SU-DHL-6 (cell line): ENCODE data around the gene UQCRC2.

Source experiments
- H2AFZ ChIP-seq: fragments of 200-600 bp; sonication (generic); 2 replicates; pipeline ENCODE4 v1.6.1; 2014; ENCODE audit warnings: low read depth, mild to moderate bottlenecking, moderate library complexity, mixed read lengths, antibody characterized with exemption, low read length; ENCODE audit not compliant: severe bottlenecking
- H3F3A ChIP-seq: fragments of 200-600 bp; shearing (Covaris generic); 2 replicates; pipeline ENCODE4 v1.6.0; 2016; ENCODE audit warnings: antibody characterized with exemption, mild to moderate bottlenecking; ENCODE audit not compliant: insufficient read depth
- H3K27ac ChIP-seq: fragments of 200-600 bp; sonication (generic); 2 replicates; pipeline ENCODE4 v1.5.1; 2016; ENCODE audit warnings: low read depth, mild to moderate bottlenecking, low read length, moderate library complexity, mixed read lengths
- H3K27me3 ChIP-seq: fragments of 200-600 bp; sonication (generic), shearing (Covaris generic); 2 replicates; pipeline ENCODE4 v1.6.0; 2014; ENCODE audit warnings: mild to moderate bottlenecking, low read length
- H3K36me3 ChIP-seq: fragments of 200-600 bp; sonication (generic); 2 replicates; pipeline ENCODE4 v1.6.1; 2014; ENCODE audit warnings: mild to moderate bottlenecking, low read length, mixed read lengths
- H3K4me2 ChIP-seq: fragments of 300-600, 200-600 bp; shearing (Covaris generic), sonication (generic); 2 replicates; pipeline ENCODE4 v1.6.0; 2014; ENCODE audit warnings: low read length, low read depth, mild to moderate bottlenecking; ENCODE audit not compliant: poor library complexity, severe bottlenecking
- H3K4me3 ChIP-seq: fragments of 200-600 bp; sonication (generic); 2 replicates; pipeline ENCODE4 v1.5.1; 2014; ENCODE audit warnings: antibody characterized with exemption, low read length, mild to moderate bottlenecking, mixed read lengths; ENCODE audit not compliant: insufficient read depth, poor library complexity, severe bottlenecking
- H3K79me2 ChIP-seq: fragments of 200-600 bp; sonication (generic); 2 replicates; pipeline ENCODE4 v1.6.1; 2014; ENCODE audit warnings: mild to moderate bottlenecking, low read length, moderate library complexity; ENCODE audit not compliant: insufficient read depth
- H3K9ac ChIP-seq: fragments of 200-600 bp; sonication (generic); 2 replicates; pipeline ENCODE4 v1.7.0; 2014; ENCODE audit warnings: mild to moderate bottlenecking, low read length
- H3K9me2 ChIP-seq: fragments of 200-600 bp; sonication (generic); replicated peaks from 2 replicates; pipeline ENCODE4 v1.6.1; 2014; ENCODE audit warnings: low read length; ENCODE audit not compliant: insufficient read depth
- H3K9me3 ChIP-seq: fragments of 200-600 bp; sonication (generic); 2 replicates; pipeline ENCODE4 v1.6.1; 2014; ENCODE audit warnings: low read length, mixed read lengths; ENCODE audit not compliant: insufficient read depth
- H4K20me1 ChIP-seq: fragments of 200-600 bp; sonication (generic); 2 replicates; pipeline ENCODE4 v1.6.1; 2014; ENCODE audit warnings: low read depth, mild to moderate bottlenecking, antibody characterized with exemption, low read length, moderate library complexity, mixed read lengths
- EZH2phosphoT487 ChIP-seq: fragments of 200-600 bp; sonication (generic), shearing (Covaris generic); conservative IDR thresholded peaks from 2 replicates; pipeline ENCODE4 v1.6.1; 2018; ENCODE audit warnings: mild to moderate bottlenecking, antibody characterized with exemption, low read length, moderate library complexity, mixed read lengths
- TF ChIP-seq, protein P1 (sequence below): fragments of 200-600 bp; sonication (generic); IDR thresholded peaks from one replicate; pipeline ENCODE4 v1.5.1; 2017; ENCODE audit warnings: antibody characterized with exemption, mild to moderate bottlenecking, low read length, moderate library complexity; ENCODE audit not compliant: insufficient read depth, poor library complexity, severe bottlenecking

The UQCRC2 gene

DNA sequence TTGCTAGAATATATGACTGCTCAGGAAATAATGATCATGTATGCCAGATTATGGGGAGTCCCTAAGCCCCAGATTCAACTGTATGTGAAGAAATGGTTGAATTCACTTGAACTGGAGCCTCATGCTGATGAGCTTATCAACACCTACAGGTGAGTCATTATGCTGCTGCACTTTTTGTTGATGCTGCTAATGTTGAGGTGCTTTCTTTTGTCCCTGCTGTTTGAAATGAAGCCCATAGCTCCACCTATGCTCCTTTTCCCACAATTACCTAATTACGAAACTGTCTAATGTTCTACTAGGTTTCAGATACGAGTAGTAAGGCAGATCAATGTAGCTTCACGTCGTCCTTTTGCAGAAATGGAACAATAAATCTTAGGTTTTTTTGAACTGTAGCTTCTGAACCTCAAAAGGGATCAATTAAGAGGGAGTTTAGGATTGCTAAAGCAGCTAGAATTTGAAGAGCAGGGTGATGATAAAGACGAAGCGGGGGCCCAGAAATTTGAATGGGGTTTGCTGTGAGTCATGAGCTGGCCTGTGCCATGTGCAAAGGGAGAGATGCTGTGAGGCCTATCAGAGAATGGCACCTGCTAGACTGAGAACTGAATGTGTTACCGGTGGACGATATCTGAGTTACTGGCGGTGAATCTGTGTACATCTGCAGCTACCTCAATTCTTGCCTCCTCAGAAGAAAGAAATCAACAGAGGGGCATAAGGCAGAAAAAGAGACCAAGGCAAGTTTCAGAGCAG, 6.1 kb upstream of the UQCRC2 start:
- Histone ChIP-seq H3K9me3 (no peaks in the 10 kb centered on the region), H2AFZ (no peak overlapping the region), H3K4me2 (no peak overlapping the region), H4K20me1 (no peaks in the 10 kb centered on the region), H3K9ac (no peak overlapping the region), H3K27me3 (no peaks in the 10 kb centered on the region), H3F3A (no peaks in the 10 kb centered on the region), H3K36me3 (no peaks in the 10 kb centered on the region), H3K79me2 (peaks cover 10% of the 10 kb centered on the region), H3K4me3 (no peak overlapping the region), H3K9me2 (no peaks in the 10 kb centered on the region), H3K27ac (no peak overlapping the region)
- TF ChIP-seq, protein P1, sequence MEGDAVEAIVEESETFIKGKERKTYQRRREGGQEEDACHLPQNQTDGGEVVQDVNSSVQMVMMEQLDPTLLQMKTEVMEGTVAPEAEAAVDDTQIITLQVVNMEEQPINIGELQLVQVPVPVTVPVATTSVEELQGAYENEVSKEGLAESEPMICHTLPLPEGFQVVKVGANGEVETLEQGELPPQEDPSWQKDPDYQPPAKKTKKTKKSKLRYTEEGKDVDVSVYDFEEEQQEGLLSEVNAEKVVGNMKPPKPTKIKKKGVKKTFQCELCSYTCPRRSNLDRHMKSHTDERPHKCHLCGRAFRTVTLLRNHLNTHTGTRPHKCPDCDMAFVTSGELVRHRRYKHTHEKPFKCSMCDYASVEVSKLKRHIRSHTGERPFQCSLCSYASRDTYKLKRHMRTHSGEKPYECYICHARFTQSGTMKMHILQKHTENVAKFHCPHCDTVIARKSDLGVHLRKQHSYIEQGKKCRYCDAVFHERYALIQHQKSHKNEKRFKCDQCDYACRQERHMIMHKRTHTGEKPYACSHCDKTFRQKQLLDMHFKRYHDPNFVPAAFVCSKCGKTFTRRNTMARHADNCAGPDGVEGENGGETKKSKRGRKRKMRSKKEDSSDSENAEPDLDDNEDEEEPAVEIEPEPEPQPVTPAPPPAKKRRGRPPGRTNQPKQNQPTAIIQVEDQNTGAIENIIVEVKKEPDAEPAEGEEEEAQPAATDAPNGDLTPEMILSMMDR: no peak
- no peak for TF ChIP-seq EZH2phosphoT487

DNA sequence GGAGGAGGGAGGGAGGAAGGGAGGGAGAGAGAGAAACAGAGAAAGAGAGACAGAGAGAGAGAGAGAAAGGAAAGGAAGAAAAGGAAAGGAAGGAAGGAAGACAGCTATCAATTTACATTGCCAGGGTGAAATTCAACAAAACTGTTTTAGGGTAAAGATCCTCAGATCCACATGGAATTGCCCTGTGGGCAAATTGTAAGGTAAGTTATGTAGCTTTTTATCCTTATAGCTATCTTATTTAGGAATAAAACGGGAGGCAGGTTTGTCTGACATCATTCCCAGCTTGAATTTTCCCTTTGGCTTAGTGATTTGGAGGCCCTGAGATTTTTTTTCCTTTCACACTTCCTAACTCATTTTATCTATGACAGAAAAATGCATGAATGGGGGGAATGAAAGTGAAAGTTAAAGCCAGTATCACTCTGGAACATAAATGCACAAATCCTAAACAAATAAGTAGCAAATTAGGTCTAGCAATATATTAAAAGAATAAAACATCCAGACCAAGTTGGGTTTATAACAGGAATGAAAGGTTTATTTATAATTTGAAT, 3.4 kb upstream of the UQCRC2 start:
- Histone ChIP-seq H3K27me3 (no peaks in the 10 kb centered on the region), H3K9ac (no peak overlapping the region), H3K4me2 (no peak overlapping the region), H3K36me3 (no peaks in the 10 kb centered on the region), H3K9me2 (no peaks in the 10 kb centered on the region), H3K9me3 (no peaks in the 10 kb centered on the region), H3F3A (no peaks in the 10 kb centered on the region), H3K79me2 (peaks cover 34% of the 10 kb centered on the region), H3K4me3 (no peak overlapping the region), H2AFZ (no peak overlapping the region), H4K20me1 (no peaks in the 10 kb centered on the region), H3K27ac (no peak overlapping the region)
- TF ChIP-seq, protein P1: no peak
- TF ChIP-seq EZH2phosphoT487: no peak

DNA sequence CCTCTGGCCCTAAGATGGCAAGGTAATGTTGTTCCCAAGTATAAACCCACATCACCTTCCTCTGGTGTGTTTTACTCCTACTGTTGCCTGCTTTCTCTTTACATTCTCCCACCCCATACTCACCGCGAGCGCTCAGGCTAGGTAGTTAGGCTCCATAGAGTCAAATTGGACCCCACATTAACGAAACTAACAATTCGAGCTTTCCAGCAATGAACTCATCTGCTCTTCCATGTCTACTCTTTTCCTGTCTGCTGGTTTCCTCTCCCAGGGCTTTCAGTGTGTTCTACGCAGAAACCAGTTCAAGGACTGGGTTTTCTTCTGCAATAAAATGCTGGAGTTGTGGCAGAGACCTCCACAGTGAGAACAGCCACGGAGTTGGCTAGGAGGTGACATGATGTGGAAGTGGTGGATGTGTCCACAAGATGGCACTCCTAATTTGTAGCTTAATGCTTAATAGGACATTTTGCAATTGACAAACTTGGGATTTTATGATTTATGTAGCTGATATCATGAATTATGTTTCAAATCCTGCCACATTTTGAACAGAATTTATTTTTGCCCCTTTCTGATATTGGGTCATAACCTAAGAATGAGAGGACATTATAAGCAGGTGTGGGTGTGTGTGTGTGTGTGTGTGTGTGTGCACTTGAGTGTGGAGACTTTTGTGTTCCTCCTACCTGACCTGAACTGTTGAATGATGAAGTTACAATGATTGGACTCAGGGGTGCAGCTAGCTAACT, 2.2 kb upstream of the UQCRC2 start:
- Histone ChIP-seq H4K20me1 (no peaks in the 10 kb centered on the region), H3K4me2 (peak overlapping the region; percentile 97), H3F3A (no peaks in the 10 kb centered on the region), H2AFZ (no peak overlapping the region), H3K27me3 (no peaks in the 10 kb centered on the region), H3K9me2 (no peaks in the 10 kb centered on the region), H3K9me3 (no peaks in the 10 kb centered on the region), H3K4me3 (no peak overlapping the region), H3K36me3 (no peaks in the 10 kb centered on the region), H3K79me2 (peaks cover 46% of the 10 kb centered on the region), H3K27ac (no peak overlapping the region), H3K9ac (no peak overlapping the region)
- no peak for TF ChIP-seq EZH2phosphoT487
- TF ChIP-seq, protein P1: peak; percentile 56
